Tibial artery (tissue), 4 donors: Measurements from ENCODE around the gene JMJD1C.
A peak's percentile ranks its signal among the peaks of the same experiment; 100 is the strongest.
"Not testable (repeated sequence)": the region's sequence is repeated elsewhere in the genome, so short reads cannot be mapped to it uniquely, and the experiment has no call there.

ENCODE experiments used
- DNase-seq, 2 donors: peaks; one replicate each; pipeline ENCODE4 v3.0.0-alpha.2; 2019
- H3K27ac ChIP-seq, 2 donors: fragments of 200-600 bp; sonication (generic) in 1 of 2; 1 replicate in 1 of 2; 2 replicates in 1 of 2; pipeline ENCODE4 v1.5.1; 2018 to 2019; ENCODE audit warnings: mild to moderate bottlenecking in 1 of 2
- H3K27me3 ChIP-seq, 2 donors: fragments of 200-600 bp; sonication (generic) in 1 of 2; one replicate each; pipeline versions ENCODE4 v1.5.1 to v1.6.0; 2016 to 2019
- H3K36me3 ChIP-seq, 3 donors: fragments of 200-600 bp; sonication (generic) in 2 of 3; one replicate each; pipeline ENCODE4 v1.5.1; 2016 to 2019; ENCODE audit warnings: mild to moderate bottlenecking in 2 of 3
- H3K4me1 ChIP-seq, 4 donors: fragments of 200-600 bp; sonication (generic) in 2 of 4; 1 replicate in 3 of 4; 2 replicates in 1 of 4; pipeline ENCODE4 v1.5.1; 2016 to 2019
- H3K4me3 ChIP-seq, 2 donors: fragments of 200-600 bp; sonication (generic) in 1 of 2; 1 replicate in 1 of 2; 2 replicates in 1 of 2; pipeline ENCODE4 v1.5.1; 2018 to 2019; ENCODE audit warnings: mild to moderate bottlenecking in 2 of 2
- H3K9me3 ChIP-seq, 3 donors: fragments of 200-600 bp; sonication (generic) in 1 of 3; one replicate each; pipeline ENCODE4 v1.5.1; 2016 to 2019
- CTCF ChIP-seq, 2 experiments: fragments of 200-600 bp in 1 of 2; fragments of 450-650 bp in 1 of 2; IDR thresholded peaks; one replicate each; pipeline ENCODE4 v1.5.1; 2017 to 2019; ENCODE audit warnings: antibody characterized with exemption in 2 of 2, mild to moderate bottlenecking in 1 of 2, moderate library complexity in 1 of 2
- intact Hi-C: fragments of 100-400 bp; cut with DNase I; formaldehyde crosslinking; loops from one replicate; pipeline ENCODE4 v1.15.0; 2023; ENCODE audit warnings: low total_unique reads

Gene JMJD1C

GRCh38 chr10:63236113-63236935, 229.5 kb downstream of the JMJD1C start:
- intact Hi-C loops = no loop called here
- Histone ChIP-seq H3K27me3 (no peaks in the 10 kb centered on the region), H3K9me3 (no peaks in the 10 kb centered on the region), H3K27ac (peak overlapping the region; percentile 21 to 61), H3K4me3 (no peak overlapping the region), H3K4me1 (peaks cover 0 to 62% (median 14%) of the 10 kb centered on the region in 4 donors), H3K36me3 (no peaks in the 10 kb centered on the region)
- DNase-seq = no peak
- TF ChIP-seq CTCF (IDR thresholded peaks at IDR 0.05) = peak in 1 of 2 experiments; percentile 8

- H3K27me3 ChIP-seq, H3K27ac ChIP-seq, H3K9me3 ChIP-seq, DNase-seq, H3K36me3 ChIP-seq, H3K4me3 ChIP-seq, intact Hi-C loops: not testable (repeated sequence)
- H3K4me1 ChIP-seq = peaks cover 0 to 52% (median 17%) of the 10 kb centered on the region in 4 donors
These were observed 230.6 kb downstream of the JMJD1C start for GRCh38 chr10:63235136-63235535.

DNA sequence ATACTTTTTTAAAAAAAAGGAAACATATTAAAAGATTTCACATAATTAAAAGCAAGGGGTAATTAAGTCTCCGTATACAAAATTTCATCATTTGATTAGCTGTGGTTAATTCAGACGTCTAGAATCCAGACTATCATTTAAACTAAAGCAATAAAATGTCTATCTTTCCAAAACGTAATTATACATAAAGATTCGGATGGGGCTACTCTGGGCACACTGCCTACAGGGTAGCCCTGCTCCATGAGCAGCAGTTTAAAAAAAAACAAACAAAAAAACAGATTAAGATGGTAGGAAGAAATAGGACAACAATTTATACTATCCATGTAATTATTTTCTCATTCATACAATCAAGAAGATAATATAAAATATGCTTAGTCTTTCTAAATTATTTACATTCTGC, 236.6 kb downstream of the JMJD1C start:
- intact Hi-C loops = no loop called here

DNA sequence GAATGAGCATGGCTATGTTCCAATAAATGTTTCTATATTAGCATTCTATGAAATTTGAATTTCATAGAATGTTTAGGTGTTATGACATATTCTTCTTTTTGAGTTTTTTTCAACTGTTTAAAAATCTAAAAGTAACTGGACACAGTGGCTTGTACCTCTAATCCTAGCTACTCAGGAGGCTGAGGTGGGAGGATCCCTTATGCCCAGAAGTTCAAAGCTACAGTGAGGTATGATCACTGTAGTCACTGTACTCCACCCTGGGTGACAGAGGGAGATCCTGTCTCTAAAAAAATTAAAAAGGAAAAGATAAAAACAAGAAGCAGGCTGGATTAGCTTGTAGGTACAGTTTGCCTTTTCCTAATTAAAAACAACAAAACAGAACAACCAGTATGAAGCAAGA, 237.5 kb downstream of the JMJD1C start:
- Histone ChIP-seq H3K4me1 (peaks cover 0 to 46% (median 10%) of the 10 kb centered on the region in 4 donors), H3K36me3 (no peaks in the 10 kb centered on the region), H3K4me3 (no peak overlapping the region), H3K9me3 (no peaks in the 10 kb centered on the region), H3K27ac (no peak overlapping the region), H3K27me3 (no peaks in the 10 kb centered on the region)
- no peak for DNase-seq
- intact Hi-C loops = no loop called here
- no peak for TF ChIP-seq CTCF (IDR thresholded peaks at IDR 0.05)

More for the DNA sequence above, 236.6 kb downstream of the JMJD1C start:
- Histone ChIP-seq H3K36me3 (no peaks in the 10 kb centered on the region), H3K9me3 (no peaks in the 10 kb centered on the region), H3K27me3 (no peaks in the 10 kb centered on the region), H3K4me1 (peaks cover 0 to 53% (median 10%) of the 10 kb centered on the region in 4 donors), H3K27ac (no peak overlapping the region), H3K4me3 (no peak overlapping the region)
- no peak for TF ChIP-seq CTCF (IDR thresholded peaks at IDR 0.05)
- no peak for DNase-seq

DNA sequence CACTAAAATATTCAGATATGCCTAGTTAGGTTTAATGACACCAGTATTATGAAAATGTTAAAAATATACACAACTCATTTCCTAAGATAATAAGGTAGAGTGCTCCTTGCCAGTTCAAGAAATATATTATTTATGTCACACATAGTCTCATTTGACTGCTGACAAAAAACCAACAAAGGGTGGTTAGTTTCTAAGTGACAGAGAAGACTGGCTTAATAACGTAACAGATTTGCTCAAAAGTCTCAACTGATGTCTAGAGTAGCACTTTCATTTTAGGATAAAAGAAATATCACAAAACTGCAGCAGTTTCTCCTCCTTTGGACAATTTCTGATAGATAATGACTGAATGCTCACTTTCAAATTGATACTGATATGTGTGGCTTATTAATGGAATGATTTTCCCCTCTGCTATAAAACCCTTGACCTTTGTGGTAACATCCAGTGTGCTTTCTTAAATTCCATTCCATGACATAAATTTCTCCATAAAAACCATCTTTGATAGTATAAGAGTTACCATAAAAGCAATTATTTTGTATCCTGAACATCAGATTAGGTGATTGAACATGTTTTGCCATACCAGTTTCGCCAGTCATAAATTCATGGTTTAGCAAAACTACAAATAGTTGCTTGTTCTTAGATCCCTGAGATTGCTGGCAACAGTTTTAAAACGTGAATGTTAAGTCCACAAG, 238.4 kb downstream of the JMJD1C start:
- no peak for DNase-seq
- Histone ChIP-seq H3K4me1 (peaks cover 0 to 37% (median 10%) of the 10 kb centered on the region in 4 donors), H3K4me3 (no peak overlapping the region), H3K9me3 (no peaks in the 10 kb centered on the region), H3K27me3 (no peaks in the 10 kb centered on the region), H3K27ac (no peak overlapping the region), H3K36me3 (no peaks in the 10 kb centered on the region)
- no peak for TF ChIP-seq CTCF (IDR thresholded peaks at IDR 0.05)
- intact Hi-C loops = no loop called here

DNA sequence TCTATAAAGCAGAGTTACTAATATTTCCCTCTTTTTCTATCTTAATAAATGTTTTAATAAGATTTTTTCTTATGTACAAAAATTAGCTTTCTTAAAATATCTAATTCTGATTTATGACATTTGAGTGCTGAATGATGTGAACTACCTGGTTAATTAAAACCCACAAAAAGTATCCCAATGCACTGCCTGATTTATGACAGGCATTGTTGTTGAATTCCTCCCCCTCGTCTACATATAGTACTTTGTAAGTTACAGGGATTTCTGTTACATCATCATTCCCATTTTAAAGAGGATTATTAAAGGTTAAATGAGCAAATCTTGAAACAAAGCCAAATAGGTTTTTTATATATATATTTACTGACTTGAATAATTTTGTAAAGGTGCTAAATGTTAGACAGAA, 241.5 kb downstream of the JMJD1C start:
- Histone ChIP-seq H3K4me3 (no peak overlapping the region), H3K4me1 (peaks cover 0 to 29% (median 2%) of the 10 kb centered on the region in 4 donors), H3K36me3 (no peaks in the 10 kb centered on the region), H3K27me3 (no peaks in the 10 kb centered on the region), H3K9me3 (no peaks in the 10 kb centered on the region), H3K27ac (no peak overlapping the region)
- intact Hi-C loops = no loop called here
- no peak for DNase-seq
- no peak for TF ChIP-seq CTCF (IDR thresholded peaks at IDR 0.05)
